HG02870 (cell line): ENCODE data around the gene IRF4.

Experiments
- ATAC-seq: cut with Tn5 transposase; IDR thresholded peaks from one replicate; pipeline ENCODE4 v1.9.1; 2021; ENCODE audit warnings: mild to moderate bottlenecking, moderate library complexity; ENCODE audit not compliant: unreplicated experiment

Gene IRF4

DNA sequence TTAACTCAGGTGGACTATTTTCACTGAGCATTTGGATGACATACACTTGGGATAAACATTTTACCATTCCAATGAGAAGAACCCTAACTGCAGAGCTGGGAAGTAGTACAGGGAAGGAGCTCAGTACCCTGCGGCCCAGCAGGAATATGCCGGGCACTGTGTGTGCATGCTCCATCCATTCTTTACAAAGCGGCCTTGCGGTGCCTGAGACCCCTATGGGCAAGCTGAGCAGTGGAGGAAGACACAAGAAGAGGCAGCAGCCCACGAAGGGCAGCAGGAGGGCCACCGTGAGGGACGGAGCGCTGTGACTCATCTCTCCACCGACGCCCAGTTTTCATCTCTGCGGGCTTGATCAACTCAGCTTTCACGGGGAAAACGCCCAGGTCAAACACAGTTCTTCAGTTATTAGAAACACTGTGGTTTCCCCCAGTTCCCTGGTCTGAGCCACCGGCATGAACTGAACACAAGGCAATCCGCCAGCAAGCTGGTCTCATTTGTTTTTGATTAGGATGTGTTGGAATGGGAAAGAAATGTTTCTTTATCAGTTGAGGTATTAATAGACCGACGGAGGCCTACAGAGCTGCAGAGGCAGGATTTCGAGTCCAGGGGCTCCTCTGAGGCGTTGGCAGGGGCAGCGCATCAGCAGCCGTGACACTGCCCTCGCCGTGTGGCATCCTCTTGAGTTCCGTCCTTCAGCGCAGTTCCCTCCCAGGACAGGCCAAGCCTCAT lies 44.9 kb downstream of the IRF4 start:
- ATAC-seq = no peak

- no peak for ATAC-seq
Measured at GRCh38 chr6:437037-437392, 45.5 kb downstream of the IRF4 start.

DNA sequence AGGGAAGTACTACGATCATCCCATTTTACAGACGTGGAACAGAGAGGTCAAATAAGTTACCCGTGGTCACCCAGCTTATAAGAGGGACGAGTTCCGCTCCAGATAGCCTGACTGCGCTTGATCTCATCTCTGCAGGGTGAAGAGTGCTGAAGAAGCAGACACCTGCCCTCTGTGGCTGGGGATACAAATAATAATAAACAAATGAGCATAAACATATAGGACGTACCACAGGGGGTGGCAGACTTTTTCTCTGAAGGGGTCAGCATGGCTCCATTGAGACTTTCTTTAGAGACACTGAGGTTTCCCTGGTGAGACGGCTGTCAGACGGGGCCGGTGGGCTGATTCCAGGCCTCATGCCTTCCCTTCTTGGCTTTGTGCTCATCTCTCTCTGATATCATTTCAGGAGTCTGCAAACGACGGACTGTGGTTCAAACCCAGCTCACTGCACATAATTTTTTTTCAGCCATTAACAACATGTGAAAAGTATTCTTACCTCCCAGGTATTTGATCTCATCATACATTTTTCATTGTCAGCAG lies 47.1 kb downstream of the IRF4 start:
- no peak for ATAC-seq

GRCh38 chr6:439641-440167 lies 48.2 kb downstream of the IRF4 start:
- no peak for ATAC-seq

DNA sequence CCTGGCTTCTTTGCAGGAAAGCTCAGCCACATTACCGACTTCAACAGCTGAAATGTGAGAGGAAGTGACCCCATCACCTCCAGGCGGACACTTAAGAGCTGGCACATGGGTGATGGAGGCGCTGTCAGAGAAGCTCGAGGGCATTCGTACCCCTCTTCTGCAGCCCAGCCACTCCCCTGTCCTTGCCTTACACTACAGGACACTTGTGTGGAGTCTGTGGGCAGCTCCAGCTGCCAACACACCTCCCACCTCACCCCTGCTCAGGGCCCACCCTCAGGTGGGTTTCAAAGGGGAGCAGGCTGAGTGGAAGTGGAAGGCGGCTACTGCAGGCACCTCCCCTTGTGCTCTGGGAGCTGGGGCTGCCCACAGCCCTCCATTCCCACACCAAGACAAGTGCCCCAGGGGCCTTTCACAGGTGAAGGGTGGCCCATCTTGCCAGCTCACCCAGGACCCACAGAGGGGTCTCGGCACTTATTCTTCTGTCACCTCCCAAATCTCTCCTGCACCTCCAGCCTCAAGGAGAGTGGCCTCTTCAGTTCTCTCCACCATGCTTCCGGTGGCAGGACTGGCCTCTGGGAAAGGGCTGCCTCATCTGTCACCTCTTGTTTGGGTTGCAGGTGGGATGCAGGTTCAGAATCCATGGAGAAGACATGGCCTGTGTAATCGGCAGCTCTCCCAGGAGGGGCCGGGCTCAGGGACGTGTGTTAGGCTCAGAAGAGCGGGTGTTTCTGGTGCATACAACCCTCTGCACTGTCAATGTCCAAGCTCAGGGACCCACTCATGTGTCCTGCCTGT lies 49.8 kb downstream of the IRF4 start:
- no peak for ATAC-seq

- ATAC-seq = no peak
Measured at GRCh38 chr6:443621-444159, 52.1 kb downstream of the IRF4 start.

DNA sequence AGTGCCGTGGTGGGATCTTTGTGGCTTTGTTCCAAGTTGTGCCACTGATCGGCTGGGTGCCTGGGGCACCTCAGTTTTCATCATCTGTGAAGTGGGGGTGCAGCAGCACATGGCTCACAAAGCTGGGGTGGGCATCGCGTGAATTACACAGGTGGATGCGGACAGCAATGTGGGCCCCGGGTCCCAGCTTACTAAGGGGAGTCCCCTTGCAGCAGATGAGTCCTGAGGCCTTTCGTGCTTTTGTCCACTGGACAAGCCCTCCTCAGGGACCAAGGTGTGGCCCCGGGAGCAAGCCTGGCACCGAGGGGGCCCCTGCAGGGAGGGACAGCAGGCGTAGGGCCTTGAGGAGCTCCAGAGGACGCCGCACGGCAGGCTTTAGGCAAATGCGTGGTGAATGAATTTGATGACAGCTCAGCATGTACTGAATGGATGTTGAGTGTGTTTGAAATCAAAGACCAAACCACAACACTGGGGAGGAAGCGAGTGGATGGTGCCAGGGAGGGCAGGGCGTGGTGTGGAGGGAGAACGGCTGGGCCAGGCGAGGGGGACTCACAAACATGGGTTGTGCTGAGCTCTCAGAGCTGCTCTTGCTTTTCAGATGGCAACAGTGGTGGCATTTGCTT lies 53.2 kb downstream of the IRF4 start:
- ATAC-seq = no peak

- no peak for ATAC-seq
Measured at GRCh38 chr6:445571-446417, 54.2 kb downstream of the IRF4 start.

DNA sequence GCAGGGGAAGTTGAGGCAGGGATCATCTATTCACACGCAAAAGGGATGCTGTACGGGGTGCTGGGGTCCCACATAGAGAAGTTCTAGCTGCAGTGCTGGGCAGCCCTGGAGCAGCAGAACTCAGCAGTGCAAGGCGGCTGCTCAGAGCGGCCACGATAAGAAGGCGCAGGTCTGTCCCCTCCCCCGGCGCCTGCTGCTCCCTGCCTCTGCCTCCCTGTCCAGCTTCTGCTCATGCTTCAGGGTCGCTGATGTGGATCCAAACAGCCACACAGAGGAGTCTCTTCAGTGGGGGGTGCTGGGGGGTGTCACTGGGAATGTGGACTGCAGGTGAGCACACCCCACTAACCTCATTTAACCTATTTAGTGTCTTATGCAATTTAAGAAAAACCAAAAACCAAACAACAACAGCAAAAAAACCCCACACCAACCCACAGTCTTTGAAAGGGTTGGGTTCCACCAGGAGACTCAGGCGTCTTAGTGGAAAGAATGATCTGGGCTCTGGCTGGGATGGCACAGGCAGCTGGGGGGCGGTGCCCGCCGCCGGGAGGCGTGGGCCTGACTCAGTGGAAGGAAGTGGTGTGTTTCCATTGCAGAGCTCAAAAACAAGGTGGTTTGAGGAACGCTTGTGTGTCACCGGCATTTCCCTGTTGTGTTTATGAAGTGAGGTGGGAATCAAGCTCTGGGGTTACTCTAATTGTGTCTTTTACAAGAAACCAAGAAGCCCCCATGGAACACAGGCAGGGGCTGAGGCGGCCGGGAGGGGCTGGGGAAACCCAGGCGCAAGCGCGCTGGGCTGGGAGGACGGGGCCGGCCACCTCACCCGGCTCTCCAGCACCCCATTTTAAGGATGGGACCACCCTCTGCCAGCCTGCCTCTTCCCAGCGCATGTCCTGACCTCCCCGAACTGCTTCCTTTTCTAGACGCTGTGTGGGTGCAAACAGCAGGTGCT lies 55.1 kb downstream of the IRF4 start:
- no peak for ATAC-seq

DNA sequence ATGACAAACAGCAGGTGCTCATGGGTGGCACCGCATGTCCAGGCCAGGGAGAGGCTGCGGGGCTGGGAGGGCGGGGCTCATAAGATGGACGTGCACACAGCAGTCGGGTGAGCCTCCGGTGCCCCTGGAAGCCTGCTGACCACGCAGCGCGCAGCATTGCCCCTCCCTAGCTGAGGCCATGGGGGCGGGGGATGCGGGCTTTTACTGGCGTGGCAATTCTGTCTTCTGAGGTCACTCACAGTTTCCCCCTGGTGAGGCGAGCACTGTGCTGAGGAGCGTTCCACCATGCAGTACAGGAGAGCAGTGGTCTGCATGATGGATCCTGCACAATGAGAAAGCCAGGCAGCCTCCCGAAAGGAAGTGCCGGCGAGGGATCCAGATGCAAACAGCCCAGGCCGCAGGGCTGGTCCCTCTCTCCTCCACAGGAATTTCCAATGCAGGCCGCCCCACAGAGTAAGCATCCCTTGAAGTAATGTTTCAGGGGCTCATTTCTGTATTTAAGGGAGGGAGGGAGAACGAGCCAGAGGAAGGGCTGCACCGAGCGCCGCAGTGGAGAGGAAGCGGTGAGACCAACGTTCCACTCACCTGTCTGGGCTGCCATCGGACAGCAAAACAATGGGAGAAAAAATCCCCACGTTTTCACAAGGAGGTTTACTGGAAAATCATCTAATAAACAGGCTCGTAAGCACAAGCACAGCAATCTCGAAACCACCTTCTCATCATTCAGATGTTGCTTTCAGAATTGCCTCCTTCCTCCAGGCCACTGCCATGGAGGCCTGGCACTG lies 56.0 kb downstream of the IRF4 start:
- ATAC-seq = no peak

GRCh38 chr6:448296-449056 lies 56.9 kb downstream of the IRF4 start:
- no peak for ATAC-seq

- ATAC-seq = no peak
Measured at GRCh38 chr6:449057-449430, 57.5 kb downstream of the IRF4 start.

DNA sequence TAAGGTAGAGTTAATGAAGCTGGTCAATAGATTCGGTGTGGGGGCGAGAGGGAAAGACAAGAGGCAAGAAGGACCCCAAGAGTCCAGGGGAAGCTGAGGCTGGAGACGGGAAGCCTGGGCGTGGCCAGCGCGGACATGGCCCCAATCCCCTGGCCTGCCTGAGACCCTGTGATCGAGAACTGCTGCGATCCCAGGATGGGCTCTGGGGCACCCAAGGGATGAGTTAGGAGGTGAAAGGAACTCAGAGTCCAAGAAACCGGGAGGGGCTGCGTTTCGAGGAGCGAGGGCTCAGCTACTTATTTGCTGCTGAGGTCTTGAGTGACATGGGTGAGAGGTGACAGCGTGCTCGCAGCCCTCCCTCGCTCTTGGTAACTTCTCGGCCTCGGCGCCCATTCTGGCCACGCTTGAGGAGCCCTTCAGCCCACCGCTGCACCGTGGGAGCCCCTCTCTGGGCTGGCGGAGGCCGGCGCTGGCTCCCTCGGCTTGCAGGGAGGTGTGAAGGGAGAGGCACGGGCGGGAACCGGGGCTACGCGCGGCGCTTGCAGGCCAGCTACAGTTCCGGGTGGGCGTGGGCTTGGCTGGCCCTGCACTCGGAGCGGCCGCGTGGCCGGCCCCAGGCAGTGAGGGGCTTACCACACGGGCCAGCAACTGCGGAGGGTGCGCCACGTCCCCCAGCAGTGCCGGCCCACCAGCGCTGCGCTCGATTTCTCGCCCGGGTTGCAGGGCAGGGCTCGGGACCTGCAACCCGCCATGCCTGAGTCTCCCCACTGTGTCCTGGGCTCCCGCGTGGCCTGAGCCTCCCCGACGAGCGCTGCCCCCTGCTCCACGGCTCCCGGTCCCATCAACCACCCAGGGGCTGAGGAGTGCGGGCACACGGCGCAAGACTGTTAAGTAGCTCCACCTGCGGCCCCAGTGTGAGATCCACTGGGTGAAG lies 58.2 kb downstream of the IRF4 start:
- ATAC-seq = no peak

DNA sequence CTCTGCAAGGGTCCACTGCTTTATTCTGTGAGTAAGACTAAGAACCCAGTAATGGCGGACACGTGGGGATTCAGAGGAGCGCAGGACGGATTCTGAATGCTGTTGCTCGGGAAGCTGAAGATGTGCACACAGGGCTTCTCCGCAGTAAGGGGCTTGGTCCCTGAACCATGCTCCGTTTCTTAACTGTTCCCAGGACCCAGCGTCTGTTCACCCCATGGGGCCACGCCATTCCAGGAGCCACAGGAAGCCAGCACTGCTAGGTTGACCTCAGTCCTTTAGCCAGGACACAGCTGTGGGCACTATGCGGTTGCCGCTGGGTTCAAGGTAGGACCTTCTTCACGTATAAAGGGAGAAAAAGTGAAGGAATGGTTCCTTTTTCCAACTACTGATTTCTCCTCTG lies 59.8 kb downstream of the IRF4 start:
- no peak for ATAC-seq

DNA sequence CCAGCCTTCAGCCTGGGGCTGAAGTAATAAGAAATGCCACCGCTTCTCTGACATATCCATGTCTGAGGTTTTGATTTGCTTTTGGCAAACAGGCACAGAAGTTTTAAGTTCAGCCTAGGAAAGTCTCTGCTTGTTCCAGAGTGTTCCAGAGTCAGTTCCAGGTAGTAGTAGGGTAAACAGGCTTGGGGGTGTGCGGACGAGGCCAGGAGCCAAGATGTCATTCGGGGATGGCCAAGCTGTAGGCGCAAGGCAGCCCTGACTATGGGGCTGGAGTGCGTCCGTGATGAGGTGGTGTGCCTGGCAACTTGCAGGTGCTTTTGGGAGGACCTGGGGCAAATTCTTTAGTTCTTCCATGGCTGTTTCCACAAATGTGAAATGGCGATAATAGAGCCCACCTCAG lies 60.3 kb downstream of the IRF4 start:
- no peak for ATAC-seq

DNA sequence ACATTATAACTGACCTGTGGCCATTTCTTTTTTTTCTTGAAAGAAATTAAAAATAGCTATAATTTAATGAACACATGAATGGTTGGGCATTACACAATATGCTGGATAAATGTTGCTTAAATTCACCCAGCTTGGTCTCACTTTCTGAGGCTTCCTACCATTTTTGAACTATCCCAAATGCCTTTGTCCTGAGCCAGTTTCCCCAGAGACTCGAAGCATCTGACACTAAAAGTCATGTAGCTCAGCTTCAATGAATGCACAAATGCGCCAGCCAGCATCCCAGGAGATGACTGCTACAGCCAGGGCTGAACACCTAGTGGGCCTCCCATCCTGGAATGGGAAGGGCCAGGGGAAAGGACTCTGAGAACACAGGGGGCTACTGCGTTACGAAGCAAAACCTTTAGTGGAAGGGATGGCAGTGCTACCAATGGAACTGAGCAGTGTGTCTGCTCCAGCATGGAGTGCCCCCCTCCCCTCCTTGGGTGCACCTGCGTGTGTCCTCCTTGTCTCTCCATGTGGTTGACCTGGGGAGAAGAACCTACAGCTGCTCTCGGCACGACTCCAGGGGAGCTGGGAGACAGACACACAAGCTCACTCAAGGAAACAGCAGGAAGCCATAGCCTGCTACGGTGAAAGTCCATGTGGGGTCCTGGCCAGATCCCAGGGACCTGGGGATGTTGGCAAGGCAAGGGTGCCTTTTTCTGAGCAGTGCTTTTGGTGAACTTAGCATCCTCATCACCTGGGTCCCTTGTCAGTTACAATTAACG lies 60.9 kb downstream of the IRF4 start:
- ATAC-seq = no peak
